HPDE6-E6E7 (cell line): ENCODE results near the gene CREB5.

Source experiments
- DNase-seq: peaks from one replicate; pipeline ENCODE4 v3.0.0; 2011; ENCODE audit warnings: missing footprints; ENCODE audit errors: extremely low spot score

Gene CREB5

DNA sequence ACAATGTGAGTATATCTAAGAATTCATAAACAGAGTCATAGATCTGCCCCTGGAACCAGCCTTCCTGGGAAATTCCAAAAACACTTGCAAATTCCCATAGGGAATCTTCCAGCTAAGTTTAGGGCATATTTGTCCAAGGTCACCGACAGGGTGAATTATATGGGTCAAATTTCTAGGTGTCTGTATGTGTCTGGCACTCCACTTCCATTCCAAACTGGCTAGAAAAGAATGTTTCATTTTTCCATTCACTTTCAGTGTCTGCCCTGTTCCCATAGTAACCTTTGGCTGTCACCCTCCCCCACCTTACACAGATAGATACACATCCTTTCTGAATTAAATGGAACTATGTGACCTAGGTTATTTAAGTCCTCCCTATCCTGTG is 230.9 kb downstream of the CREB5 start:
- DNase-seq, result no peak

GRCh38 chr7:28643584-28644340 is 231.4 kb downstream of the CREB5 start:
- DNase-seq, result no peak

DNA sequence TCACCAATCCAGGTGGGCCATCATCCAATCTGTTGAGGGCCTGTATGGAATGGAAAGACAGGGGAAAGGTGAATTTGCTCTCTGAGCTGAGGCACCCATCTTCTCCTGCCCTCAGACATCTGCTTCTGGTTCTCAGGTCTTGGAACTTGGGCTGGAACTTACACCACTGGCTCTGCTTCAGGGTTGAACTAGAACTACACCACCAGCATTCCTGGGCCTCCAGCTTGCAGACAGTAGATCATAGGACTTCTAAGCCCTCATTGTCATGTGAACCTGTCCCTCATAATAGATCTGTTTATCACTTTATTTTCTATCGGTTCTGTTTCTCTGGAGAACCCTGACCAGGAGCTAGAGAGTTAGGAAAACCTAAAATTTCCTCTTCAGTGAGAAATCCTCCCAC is 233.5 kb downstream of the CREB5 start:
- no peak for DNase-seq

GRCh38 chr7:28646376-28647075 is 234.2 kb downstream of the CREB5 start:
- no peak for DNase-seq

DNA sequence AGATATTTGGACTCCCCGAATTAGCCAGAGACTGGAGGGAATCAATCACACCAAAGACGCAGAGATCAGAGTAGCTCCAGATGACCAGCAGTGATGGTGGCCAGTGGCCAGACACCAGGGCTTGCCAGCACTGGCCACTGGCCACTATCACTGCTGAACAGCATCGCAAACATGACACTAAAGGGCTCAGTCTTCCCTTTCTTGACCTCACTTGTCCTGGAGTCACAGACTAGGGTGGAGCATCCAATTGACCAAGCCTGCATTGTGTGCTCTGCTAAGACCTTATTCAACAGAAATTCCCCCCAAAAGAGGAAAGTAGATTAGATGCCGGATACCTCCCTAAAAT is 234.7 kb downstream of the CREB5 start:
- DNase-seq, result no peak

DNA sequence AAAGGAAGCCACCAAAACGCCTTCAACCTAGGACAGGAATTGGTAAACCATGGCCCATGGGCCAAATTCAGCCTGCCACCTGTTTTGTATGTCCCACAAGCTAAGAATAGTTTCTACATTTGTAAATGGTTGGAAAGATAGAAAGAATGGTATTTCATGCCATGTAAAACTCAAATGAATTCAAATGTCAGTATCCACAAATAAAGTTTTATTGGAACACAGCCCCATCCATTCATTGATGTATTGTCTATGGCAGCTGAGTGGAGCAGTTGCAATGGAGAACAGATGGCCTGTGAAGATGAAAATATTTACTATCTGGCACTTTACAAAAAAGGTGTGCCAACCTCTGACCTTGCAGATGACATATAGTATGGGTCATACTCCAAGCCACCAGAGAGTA is 236.9 kb downstream of the CREB5 start:
- no peak for DNase-seq

DNA sequence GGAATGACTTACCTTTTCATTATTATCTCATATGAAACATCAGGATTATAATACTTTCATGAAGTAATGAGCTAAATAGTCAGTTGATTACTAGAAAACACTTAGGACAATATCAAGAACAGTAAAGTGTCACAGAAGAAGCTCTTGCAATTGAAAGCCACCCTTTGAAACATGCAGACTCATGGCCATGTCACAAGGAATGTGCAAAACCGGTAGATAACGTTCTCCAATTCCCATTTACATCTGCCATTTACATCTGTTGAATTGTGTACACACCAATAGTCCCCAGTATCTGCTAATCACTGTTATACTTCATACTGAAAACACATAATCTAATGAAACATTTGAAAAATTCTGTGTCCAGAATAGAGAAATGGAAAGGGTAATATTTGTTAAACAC is 237.5 kb downstream of the CREB5 start:
- DNase-seq, result no peak

GRCh38 chr7:28654110-28654509 is 241.8 kb downstream of the CREB5 start:
- DNase-seq, result no peak

- DNase-seq, result no peak
Observed at GRCh38 chr7:28656529-28656928, 244.2 kb downstream of the CREB5 start.

DNA sequence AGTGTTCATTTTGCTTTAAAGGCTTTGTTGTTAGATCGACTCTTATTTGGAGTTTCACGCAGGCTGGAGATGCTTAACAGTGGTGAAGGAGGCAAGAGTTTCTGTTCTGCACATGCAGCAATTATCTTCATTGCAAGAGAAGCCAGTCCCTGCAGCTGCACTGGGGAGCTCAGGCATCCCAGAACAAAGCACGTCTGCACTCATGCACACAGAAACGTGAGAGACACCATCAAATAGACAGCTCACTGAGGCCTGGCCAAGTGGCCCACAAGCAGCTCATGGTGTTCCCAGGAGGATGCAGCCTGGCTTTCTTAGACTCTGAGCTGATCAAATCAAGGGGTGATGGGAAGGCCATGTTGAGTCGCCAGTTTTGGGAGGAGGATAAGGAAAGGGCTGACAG is 246.1 kb downstream of the CREB5 start:
- DNase-seq, result no peak

DNA sequence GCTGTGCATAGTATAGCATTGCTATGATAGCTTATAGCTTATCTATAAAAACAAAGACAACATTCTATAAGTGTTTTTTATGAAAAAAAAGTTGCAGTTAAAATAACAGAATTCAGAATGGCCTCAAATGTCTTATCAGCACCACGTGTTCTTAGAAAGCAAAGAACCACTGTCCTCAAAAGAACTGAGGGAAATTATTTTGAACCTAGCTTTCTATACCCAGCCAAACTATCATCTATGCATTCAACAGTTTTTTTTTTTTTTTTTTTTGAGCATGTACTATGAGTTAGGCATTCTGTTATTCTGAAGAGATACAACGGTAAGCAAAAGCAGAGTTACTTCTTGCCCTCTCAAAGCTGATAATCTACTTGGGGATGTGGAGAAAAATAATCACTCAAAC is 247.8 kb downstream of the CREB5 start:
- DNase-seq, result no peak

DNA sequence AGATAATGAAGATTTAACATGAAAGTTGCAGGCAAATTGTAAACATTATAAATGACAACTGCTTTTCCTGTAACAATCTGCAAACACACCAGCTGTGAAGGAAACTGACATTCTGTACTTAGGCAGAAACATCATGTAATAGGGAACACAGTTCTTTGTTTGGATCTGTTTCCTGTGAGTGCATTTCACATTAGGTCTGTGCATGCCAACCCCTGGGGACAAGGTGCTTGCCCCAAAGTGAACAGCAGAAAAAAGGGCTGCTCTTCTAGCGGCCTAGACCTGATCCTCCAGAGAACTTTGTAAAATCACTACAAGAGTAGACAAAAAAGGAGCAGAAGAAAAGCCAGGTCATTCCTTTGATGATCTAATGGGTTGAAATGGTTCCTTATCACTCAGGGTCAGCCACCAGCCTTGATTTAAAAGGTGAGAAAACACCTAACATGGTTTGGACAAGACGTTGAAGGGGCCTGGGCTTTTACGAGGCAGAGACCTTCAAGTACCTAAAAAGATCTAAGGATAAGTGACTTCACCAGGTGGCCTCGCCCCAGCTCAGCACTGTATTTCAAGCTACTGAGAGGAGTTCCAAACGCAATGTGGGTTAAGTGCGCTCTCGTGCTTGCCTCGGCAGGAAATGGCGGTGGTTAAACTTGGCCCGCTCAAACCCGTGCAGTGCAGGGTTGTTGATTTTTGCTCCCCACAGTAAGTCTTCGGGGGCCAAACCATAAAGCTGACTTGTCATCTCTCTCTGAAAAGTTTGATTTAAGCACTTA is 249.7 kb downstream of the CREB5 start:
- DNase-seq, result no peak

GRCh38 chr7:28666154-28666553 is 253.8 kb downstream of the CREB5 start:
- peak; percentile 72 for DNase-seq

GRCh38 chr7:28668085-28668484 is 255.8 kb downstream of the CREB5 start:
- no peak for DNase-seq

DNA sequence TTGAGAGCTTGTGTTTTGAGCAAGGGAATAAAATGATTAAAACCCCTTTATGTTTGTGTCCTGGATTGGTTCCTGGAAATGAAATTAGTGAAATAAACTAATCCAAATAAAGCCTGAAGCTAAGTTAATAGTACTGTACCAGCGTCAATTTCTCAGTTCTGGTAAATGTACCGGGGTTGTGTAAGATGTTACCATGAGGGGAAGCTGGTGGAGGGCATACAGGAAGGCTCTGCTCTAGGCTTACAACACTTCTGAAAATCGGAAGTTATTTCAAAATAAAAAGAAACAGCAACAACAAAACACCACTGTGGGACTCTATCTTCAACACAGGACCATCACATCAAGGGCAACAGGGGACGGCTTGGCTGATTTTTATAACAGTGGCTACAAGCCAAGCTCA is 257.0 kb downstream of the CREB5 start:
- DNase-seq, result no peak

- DNase-seq, result no peak
Observed at GRCh38 chr7:28671526-28671925, 259.2 kb downstream of the CREB5 start.

DNA sequence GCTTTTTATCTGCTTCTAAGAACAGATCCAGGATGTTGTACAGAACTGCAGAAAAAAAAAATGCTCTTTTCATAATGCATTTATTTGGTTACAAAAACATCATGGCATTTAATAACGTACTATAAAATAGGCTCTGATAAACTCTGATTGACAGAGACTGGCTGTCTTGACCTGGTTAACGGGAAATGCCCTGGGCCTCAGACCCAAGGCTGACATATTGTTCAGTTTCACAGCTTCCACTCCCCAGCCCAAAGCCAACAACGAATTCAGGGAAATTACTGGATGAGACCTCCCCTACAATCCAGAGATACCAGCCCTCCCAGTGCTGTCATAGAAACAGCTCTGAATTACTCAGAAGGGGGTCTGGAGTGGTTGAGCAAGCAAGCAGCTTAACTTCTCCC is 260.1 kb downstream of the CREB5 start:
- no peak for DNase-seq

DNA sequence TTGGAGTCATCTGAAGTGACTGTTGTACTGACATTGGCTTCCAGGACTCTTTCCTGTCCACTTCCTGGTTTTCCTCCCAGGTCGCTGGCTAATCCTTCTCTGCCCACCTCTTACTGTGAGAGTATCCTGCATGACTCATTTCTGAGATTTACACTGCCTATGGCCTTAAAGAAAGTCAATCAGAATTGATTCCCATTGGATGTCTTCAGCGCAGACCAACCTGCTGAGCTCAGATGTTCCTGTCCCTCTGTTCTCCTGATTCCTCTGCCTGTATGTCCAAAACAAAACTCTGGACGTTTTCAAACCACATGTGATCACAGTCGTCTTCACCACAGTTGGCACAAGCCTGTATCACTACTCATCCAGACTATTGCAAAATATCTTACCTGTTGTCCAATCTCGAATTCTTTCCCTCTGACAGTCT is 262.1 kb downstream of the CREB5 start:
- DNase-seq, result peak; percentile 40

- DNase-seq, result no peak
Observed at GRCh38 chr7:28675429-28675828, 263.1 kb downstream of the CREB5 start.

GRCh38 chr7:28677668-28678067 is 265.4 kb downstream of the CREB5 start:
- no peak for DNase-seq

DNA sequence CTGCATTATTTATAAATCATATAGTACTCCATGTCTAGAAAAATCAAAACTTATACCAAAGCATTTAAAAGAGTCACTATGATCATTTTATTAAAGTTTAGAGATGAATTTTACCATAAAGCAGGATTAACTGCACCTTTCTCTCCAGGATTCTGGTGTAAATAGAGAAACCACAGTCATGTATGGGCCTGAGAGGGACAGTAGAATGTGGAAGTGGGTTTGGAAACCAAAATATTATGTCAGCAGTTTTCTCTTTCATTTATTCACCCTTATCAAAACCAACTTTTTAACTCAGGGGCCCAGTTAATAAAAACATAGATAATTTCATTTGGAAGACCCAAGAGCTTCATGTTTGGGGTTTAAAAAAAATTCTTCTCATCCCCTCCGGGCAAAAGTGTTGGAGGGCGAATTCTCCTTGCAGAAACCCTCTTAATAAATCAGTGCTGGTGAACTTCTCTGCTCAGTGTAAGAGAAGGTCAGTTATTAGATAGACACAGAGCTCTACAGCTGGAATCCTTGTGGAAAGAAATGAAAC is 266.2 kb downstream of the CREB5 start:
- no peak for DNase-seq

DNA sequence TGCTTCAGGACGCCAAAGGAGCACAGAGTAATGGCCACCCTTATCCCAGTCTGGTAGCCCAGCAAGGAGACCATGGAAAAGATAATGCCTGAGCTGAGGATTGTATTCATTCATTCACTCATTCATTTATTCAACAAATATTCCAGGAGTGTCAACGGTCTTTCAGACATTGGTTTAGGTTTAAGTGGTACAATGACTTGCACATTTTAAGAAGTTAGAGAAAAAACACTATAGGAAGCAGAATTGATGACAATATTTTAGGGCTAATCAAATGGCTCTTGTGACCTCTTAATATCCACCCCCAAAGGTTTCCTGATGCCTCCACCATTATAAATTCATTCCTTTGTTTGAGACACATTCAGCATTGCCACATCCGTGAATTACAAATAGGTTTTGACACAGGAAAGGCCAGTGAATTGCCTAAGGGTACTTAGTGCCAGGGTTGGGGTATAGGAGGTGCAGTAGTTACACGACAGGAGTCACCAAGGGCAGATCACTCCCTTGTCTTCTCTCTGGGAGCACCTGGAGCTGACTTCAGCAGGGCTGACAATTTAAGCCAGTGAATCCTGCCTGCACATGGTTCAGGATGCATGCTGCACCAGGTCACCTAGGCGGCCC is 269.5 kb downstream of the CREB5 start:
- no peak for DNase-seq
